CD14-positive monocyte (primary cell): Measurements from ENCODE around the gene TMCC3. TPM values are rescaled to one million over a fixed set of nuclear protein-coding genes. Genes with fewer than 3 reads are reported as not detected.

Experiments used
- DNase-seq, 3 donors: peaks; one replicate each; pipeline ENCODE4 v3.0.0-alpha.2; 2011 to 2022
- H2AFZ ChIP-seq: 2 replicates; pipeline ENCODE4 v1.6.0; 2012; ENCODE audit warnings: mild to moderate bottlenecking, low read depth, low read length, inconsistent platforms; ENCODE audit not compliant: insufficient read depth, poor library complexity, severe bottlenecking
- H3K27ac ChIP-seq, 2 donors: 1 replicate in 1 of 2; 2 replicates in 1 of 2; pipeline ENCODE4 v1.5.1; 2012 to 2013; ENCODE audit warnings: low read length in 2 of 2, control low read depth in 1 of 2, inconsistent platforms in 1 of 2, low read depth in 1 of 2, mild to moderate bottlenecking in 1 of 2
- H3K27me3 ChIP-seq, 2 donors: one replicate each; pipeline versions ENCODE4 v1.6.0 to v1.6.1; 2011 to 2013; ENCODE audit warnings: low read length in 2 of 2; ENCODE audit not compliant: control insufficient read depth in 2 of 2, insufficient read depth in 2 of 2
- H3K36me3 ChIP-seq, 2 donors: replicated peaks in 1 of 2; 1 replicate in 1 of 2; 2 replicates in 1 of 2; pipeline versions ENCODE4 v1.5.1 to v1.6.1; 2012 to 2013; ENCODE audit warnings: low read length in 2 of 2, control low read depth in 1 of 2, inconsistent platforms in 1 of 2, mild to moderate bottlenecking in 1 of 2; ENCODE audit not compliant: insufficient read depth in 2 of 2, control insufficient read depth in 1 of 2
- H3K4me1 ChIP-seq, 2 donors: 1 replicate in 1 of 2; 2 replicates in 1 of 2; pipeline versions ENCODE4 v1.5.1 to v1.6.1; 2012 to 2013; ENCODE audit warnings: low read length in 2 of 2, control low read depth in 1 of 2, inconsistent platforms in 1 of 2, mild to moderate bottlenecking in 1 of 2, moderate library complexity in 1 of 2; ENCODE audit not compliant: insufficient read depth in 2 of 2, control insufficient read depth in 1 of 2
- H3K4me2 ChIP-seq: replicated peaks from 2 replicates; pipeline ENCODE3; 2012; ENCODE audit warnings: low read length, moderate library complexity, mild to moderate bottlenecking; ENCODE audit not compliant: poor library complexity, severe bottlenecking; ENCODE audit errors: extremely low read depth
- H3K4me3 ChIP-seq, 3 experiments: fragments of 200-600 bp in 1 of 3; sonication (generic) in 1 of 3; replicated peaks in 1 of 3; 1 replicate in 2 of 3; 2 replicates in 1 of 3; pipeline ENCODE4 v1.5.1; 2011 to 2013; ENCODE audit warnings: low read length in 3 of 3, mild to moderate bottlenecking in 3 of 3, control low read depth in 2 of 3, low read depth in 2 of 3, inconsistent platforms in 1 of 3, moderate library complexity in 1 of 3
- H3K79me2 ChIP-seq: 2 replicates; pipeline ENCODE4 v1.6.0; 2012; ENCODE audit warnings: mild to moderate bottlenecking, control low read depth, inconsistent platforms, low read length, moderate library complexity; ENCODE audit not compliant: insufficient read depth
- H3K9ac ChIP-seq: 2 replicates; pipeline ENCODE4 v1.6.0; 2017; ENCODE audit warnings: low read length, mild to moderate bottlenecking; ENCODE audit not compliant: insufficient read depth, poor library complexity, severe bottlenecking
- H3K9me3 ChIP-seq, 2 donors: replicated peaks in 1 of 2; 1 replicate in 1 of 2; 2 replicates in 1 of 2; pipeline versions ENCODE4 v1.5.1 to v1.6.1; 2012 to 2013; ENCODE audit warnings: low read length in 2 of 2, control low read depth in 1 of 2; ENCODE audit not compliant: control insufficient read depth in 1 of 2, insufficient read depth in 1 of 2
- H4K20me1 ChIP-seq: 2 replicates; pipeline ENCODE4 v1.6.0; 2012; ENCODE audit warnings: mild to moderate bottlenecking, low read length, control low read depth, moderate library complexity; ENCODE audit not compliant: insufficient read depth
- H3K27ac Mint-ChIP-seq, 7 donors: one replicate each; pipeline ENCODE4 v1.8.0; 2020; ENCODE audit warnings: mild to moderate bottlenecking in 7 of 7, mixed read lengths in 7 of 7, moderate library complexity in 6 of 7, inconsistent platforms in 2 of 7
- H3K27me3 Mint-ChIP-seq, 3 donors: one replicate each; pipeline ENCODE4 v1.8.0; 2021 to 2022; ENCODE audit warnings: low read depth in 3 of 3, mild to moderate bottlenecking in 3 of 3, mixed read lengths in 3 of 3, moderate library complexity in 3 of 3, inconsistent platforms in 1 of 3
- H3K36me3 Mint-ChIP-seq, 2 donors: one replicate each; pipeline ENCODE4 v1.8.0; 2020; ENCODE audit warnings: mixed read lengths in 2 of 2, inconsistent platforms in 1 of 2, mild to moderate bottlenecking in 1 of 2
- H3K4me1 Mint-ChIP-seq: one replicate; pipeline ENCODE4 v1.8.0; 2020; ENCODE audit warnings: mild to moderate bottlenecking, mixed read lengths
- H3K4me3 Mint-ChIP-seq, 2 donors: one replicate each; pipeline ENCODE4 v1.8.0; 2020; ENCODE audit warnings: mild to moderate bottlenecking in 2 of 2, mixed read lengths in 2 of 2, moderate library complexity in 1 of 2
- H3K9me3 Mint-ChIP-seq, 7 donors: one replicate each; pipeline ENCODE4 v1.8.0; 2020 to 2022; ENCODE audit warnings: mixed read lengths in 7 of 7, mild to moderate bottlenecking in 6 of 7, moderate library complexity in 6 of 7, inconsistent platforms in 2 of 7
- WGBS: methylation state at CpG from one replicate; pipeline ENCODE4 v1.1.5; 2013; ENCODE audit warnings: missing lambda C conversion rate; ENCODE audit not compliant: insufficient coverage; 5-methylcytosine and 5-hydroxymethylcytosine counted together
- intact Hi-C, 2 donors: fragments of 100-400 bp; cut with micrococcal nuclease; formaldehyde crosslinking; loops; one replicate each; pipeline versions ENCODE4 v1.15.0 to v1.15.1; 2023
- polyA plus RNA-seq, 3 donors: library from polyadenylated mRNA; depleted of rRNA in 1 of 3; unstranded in 2 of 3; stranded (reverse) in 1 of 3; fragments of 300-500 nt in 2 of 3; fragments of >200 nt in 1 of 3; fragmentation: Illumina TruSeq in 2 of 3; gene quantifications; 1 replicate in 2 of 3; 2 replicates in 1 of 3; pipeline ENCODE4 v1.2.3, GENCODE V29; 2012 to 2021
- TF ChIP-seq, protein P1 (sequence below): fragments of 200-600 bp; IDR thresholded peaks from one replicate; pipeline ENCODE4 v1.8.0; 2022; ENCODE audit warnings: antibody characterized with exemption, mild to moderate bottlenecking

Gene TMCC3
- polyA plus RNA-seq, 3 donors: 3.4 to 14.7 (median 7.1) TPM

DNA sequence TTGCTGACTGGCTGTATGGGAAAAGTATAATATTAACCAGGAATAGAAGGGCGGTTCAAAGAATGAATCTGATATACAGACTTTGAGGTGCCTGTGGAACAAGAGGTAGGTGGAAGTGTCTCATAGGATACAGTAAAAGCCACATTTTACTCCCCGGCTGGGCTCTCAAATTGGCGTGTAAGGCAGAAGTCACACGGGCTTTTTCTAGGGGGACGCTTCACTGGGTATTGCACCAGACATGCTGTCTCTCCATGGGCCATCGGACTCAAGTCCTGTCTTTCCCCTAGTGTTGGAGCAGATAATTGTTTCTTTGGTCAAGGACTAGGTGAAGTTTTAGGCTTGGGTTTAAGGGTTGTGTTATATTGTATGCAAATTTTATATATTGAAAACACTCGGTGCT, 9.1 kb downstream of the TMCC3 start:
- peaks cover 50 to 61% of the 10 kb centered on the region in 2 donors for H3K4me1 ChIP-seq
- no peaks in the 10 kb centered on the region for H3K79me2 ChIP-seq
- H2AFZ ChIP-seq: no peak overlapping the region
- H3K9me3 ChIP-seq: no peaks in the 10 kb centered on the region
- TF ChIP-seq, protein P1, sequence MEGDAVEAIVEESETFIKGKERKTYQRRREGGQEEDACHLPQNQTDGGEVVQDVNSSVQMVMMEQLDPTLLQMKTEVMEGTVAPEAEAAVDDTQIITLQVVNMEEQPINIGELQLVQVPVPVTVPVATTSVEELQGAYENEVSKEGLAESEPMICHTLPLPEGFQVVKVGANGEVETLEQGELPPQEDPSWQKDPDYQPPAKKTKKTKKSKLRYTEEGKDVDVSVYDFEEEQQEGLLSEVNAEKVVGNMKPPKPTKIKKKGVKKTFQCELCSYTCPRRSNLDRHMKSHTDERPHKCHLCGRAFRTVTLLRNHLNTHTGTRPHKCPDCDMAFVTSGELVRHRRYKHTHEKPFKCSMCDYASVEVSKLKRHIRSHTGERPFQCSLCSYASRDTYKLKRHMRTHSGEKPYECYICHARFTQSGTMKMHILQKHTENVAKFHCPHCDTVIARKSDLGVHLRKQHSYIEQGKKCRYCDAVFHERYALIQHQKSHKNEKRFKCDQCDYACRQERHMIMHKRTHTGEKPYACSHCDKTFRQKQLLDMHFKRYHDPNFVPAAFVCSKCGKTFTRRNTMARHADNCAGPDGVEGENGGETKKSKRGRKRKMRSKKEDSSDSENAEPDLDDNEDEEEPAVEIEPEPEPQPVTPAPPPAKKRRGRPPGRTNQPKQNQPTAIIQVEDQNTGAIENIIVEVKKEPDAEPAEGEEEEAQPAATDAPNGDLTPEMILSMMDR: no peak
- no peak overlapping the region for H3K4me3 ChIP-seq
- no peak overlapping the region for H3K9ac ChIP-seq
- peaks cover 8 to 14% of the 10 kb centered on the region in 2 donors for H3K27me3 ChIP-seq
- H3K27ac Mint-ChIP-seq: peak overlapping the region; percentile 93 to 98 (median 98)
- no peak for DNase-seq
- intact Hi-C loops: loop anchor here (5.0 to 10.0 kb wide), 4 partner anchors 36 to 466 kb away; no protein-coding TSS in a partner anchor
- H3K4me2 ChIP-seq: no peak overlapping the region
- 90% methylated on average over 2 of the region's 7 CpGs for WGBS
- H3K9me3 Mint-ChIP-seq: peaks cover 0 to 3% (median 0%) of the 10 kb centered on the region in 7 donors
- peaks cover 67% of the 10 kb centered on the region for H3K4me1 Mint-ChIP-seq
- peak overlapping the region in 1 of 2 donors; percentile 39 for H3K4me3 Mint-ChIP-seq
- peaks cover 9 to 32% of the 10 kb centered on the region in 2 donors for H3K36me3 Mint-ChIP-seq
- peak overlapping the region; percentile 70 to 78 for H3K27ac ChIP-seq
- no peaks in the 10 kb centered on the region for H4K20me1 ChIP-seq
- H3K36me3 ChIP-seq: no peaks in the 10 kb centered on the region
- H3K27me3 Mint-ChIP-seq: peaks cover 13 to 20% (median 16%) of the 10 kb centered on the region in 3 donors

DNA sequence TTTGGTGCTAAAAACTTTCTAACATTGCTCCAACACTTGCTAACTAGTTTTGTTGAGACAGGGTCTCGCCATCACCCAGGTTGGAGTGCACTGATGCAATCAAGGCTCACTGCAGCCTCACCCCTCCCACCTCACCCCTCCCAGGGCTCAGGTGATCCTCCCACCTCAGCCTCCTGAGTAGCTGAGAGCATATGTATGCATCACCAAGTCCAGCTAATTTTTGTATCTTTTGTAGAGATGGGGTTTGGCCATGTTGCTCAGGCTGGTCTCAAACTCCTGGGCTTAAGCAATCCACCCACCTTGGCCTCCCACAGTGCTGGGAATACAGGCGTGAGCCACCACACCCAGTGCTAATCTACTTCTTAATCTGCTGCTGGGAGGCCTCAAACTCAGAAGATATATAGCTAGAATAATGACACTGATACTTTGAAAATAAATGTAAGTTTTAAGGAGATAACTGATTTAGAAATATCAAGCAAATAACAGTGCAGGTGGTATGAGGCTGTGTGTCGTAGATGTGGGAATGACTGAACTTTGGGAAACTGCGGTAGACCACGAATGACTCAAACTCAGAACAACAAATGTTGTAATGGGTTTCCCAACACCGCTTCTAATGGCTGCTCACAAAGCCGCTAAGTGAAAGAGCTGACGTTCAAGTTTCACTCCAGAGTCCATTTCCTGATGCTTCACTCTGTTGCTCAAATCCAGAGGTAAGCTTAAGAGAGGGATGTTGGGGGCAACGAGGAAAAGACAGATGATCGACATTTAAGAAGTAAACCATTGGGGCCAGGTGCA, 10.0 kb downstream of the TMCC3 start:
- TF ChIP-seq, protein P1: no peak
- Histone ChIP-seq H3K27ac (peak overlapping the region; percentile 70 to 78), H3K79me2 (no peaks in the 10 kb centered on the region), H3K4me3 (peak overlapping the region in 1 of 3 experiments; percentile 37), H3K9me3 (no peaks in the 10 kb centered on the region), H2AFZ (no peak overlapping the region), H3K4me1 (peaks cover 45 to 54% of the 10 kb centered on the region in 2 donors), H4K20me1 (no peaks in the 10 kb centered on the region), H3K27me3 (peaks cover 8 to 14% of the 10 kb centered on the region in 2 donors), H3K4me2 (peak overlapping the region; percentile 49), H3K36me3 (no peaks in the 10 kb centered on the region), H3K9ac (no peak overlapping the region)
- peaks cover 9 to 28% of the 10 kb centered on the region in 2 donors for H3K36me3 Mint-ChIP-seq
- intact Hi-C loops: loop anchor here (5.0 to 10.0 kb wide), 4 partner anchors 37 to 466 kb away; no protein-coding TSS in a partner anchor
- peak overlapping the region; percentile 93 to 98 (median 98) for H3K27ac Mint-ChIP-seq
- peaks cover 8 to 21% (median 11%) of the 10 kb centered on the region in 3 donors for H3K27me3 Mint-ChIP-seq
- H3K4me1 Mint-ChIP-seq: peaks cover 59% of the 10 kb centered on the region
- H3K4me3 Mint-ChIP-seq: peak overlapping the region in 1 of 2 donors; percentile 63
- peaks cover 0 to 3% (median 0%) of the 10 kb centered on the region in 7 donors for H3K9me3 Mint-ChIP-seq
- WGBS: 100% methylated on average over 1 of the region's 10 CpGs
- peak; percentile 92 to 99 (median 98) for DNase-seq
